B cell (primary cell): ENCODE data around the gene PDE6H. TPM values are rescaled to one million over a fixed set of nuclear protein-coding genes. Genes with fewer than 3 reads are reported as not detected.

Source experiments
- ATAC-seq: fragments of 200-7000 bp; cut with Tn5 transposase; one replicate; pipeline ENCODE4 v1.10.0; 2021; ENCODE audit warnings: low read depth, mild to moderate bottlenecking, moderate number of reproducible peaks, moderate library complexity
- CTCF ChIA-PET: fragments of 350-600 bp; sonication (Branson Sonifier 250); formaldehyde crosslinking; loops from one replicate; lab custom pipeline; 2021; ENCODE audit warnings: antibody characterized with exemption, inconsistent platforms; lab: Charles Lee
- POLR2A ChIA-PET: fragments of 350-600 bp; sonication (Branson Sonifier 250); formaldehyde crosslinking; loops from one replicate; lab custom pipeline; 2021; ENCODE audit warnings: antibody characterized with exemption; lab: Charles Lee
- DNase-seq: peaks from one replicate; pipeline ENCODE4 v3.0.0; 2013
- H2AFZ ChIP-seq: 2 replicates; pipeline ENCODE4 v1.6.1; 2012; ENCODE audit warnings: mild to moderate bottlenecking, low read depth, low read length; ENCODE audit not compliant: insufficient read depth, poor library complexity, severe bottlenecking
- H3K27ac ChIP-seq, 2 donors: 1 replicate in 1 of 2; 2 replicates in 1 of 2; pipeline ENCODE4 v1.5.1; 2012 to 2013; ENCODE audit warnings: low read length in 2 of 2, mild to moderate bottlenecking in 2 of 2, moderate library complexity in 1 of 2
- H3K27me3 ChIP-seq, 4 experiments: fragments of 200-600 bp in 1 of 4; sonication (generic) in 1 of 4; replicated peaks in 1 of 4; 1 replicate in 2 of 4; 2 replicates in 2 of 4; pipeline versions ENCODE4 v1.6.1 to v1.7.0; 2013 to 2016; ENCODE audit warnings: low read length in 3 of 4, mild to moderate bottlenecking in 2 of 4, mixed read lengths in 1 of 4, moderate library complexity in 1 of 4; ENCODE audit not compliant: insufficient read depth in 4 of 4, control insufficient read depth in 3 of 4; ENCODE audit errors: control extremely low read depth in 1 of 4
- H3K36me3 ChIP-seq, 2 experiments: replicated peaks in 1 of 2; 1 replicate in 1 of 2; 2 replicates in 1 of 2; pipeline versions ENCODE4 v1.6.1 to v1.7.1; 2013; ENCODE audit warnings: low read length in 1 of 2; ENCODE audit not compliant: insufficient read depth in 2 of 2, control insufficient read depth in 1 of 2; ENCODE audit errors: control extremely low read depth in 1 of 2, extremely low read depth in 1 of 2
- H3K4me1 ChIP-seq, 2 donors: fragments of 200-600 bp in 1 of 2; sonication (generic) in 1 of 2; 1 replicate in 1 of 2; 2 replicates in 1 of 2; pipeline versions ENCODE4 v1.5.1 to v1.6.1; 2013 to 2017; ENCODE audit warnings: low read length in 2 of 2; ENCODE audit not compliant: control insufficient read depth in 2 of 2, insufficient read depth in 2 of 2
- H3K4me2 ChIP-seq: replicated peaks from 2 replicates; pipeline ENCODE3; 2012; ENCODE audit warnings: mild to moderate bottlenecking, low read depth, low read length; ENCODE audit not compliant: poor library complexity, severe bottlenecking
- H3K4me3 ChIP-seq, 5 experiments: fragments of 200-600 bp in 1 of 5; sonication (generic) in 1 of 5; 1 replicate in 3 of 5; 2 replicates in 2 of 5; pipeline versions ENCODE4 v1.5.1 to v1.7.0; 2011 to 2016; ENCODE audit warnings: low read length in 4 of 5, mild to moderate bottlenecking in 4 of 5, low read depth in 2 of 5, control low read depth in 1 of 5, moderate library complexity in 1 of 5; ENCODE audit not compliant: insufficient read depth in 1 of 5; ENCODE audit errors: control extremely low read depth in 1 of 5, extremely low read depth in 1 of 5
- H3K79me2 ChIP-seq: fragments of 200-600 bp; sonication (generic); one replicate; pipeline ENCODE4 v1.6.0; 2016; ENCODE audit warnings: low read length; ENCODE audit not compliant: control insufficient read depth, insufficient read depth
- H3K9ac ChIP-seq: fragments of 200-600 bp; sonication (generic); 2 replicates; pipeline ENCODE4 v1.6.1; 2017; ENCODE audit warnings: mild to moderate bottlenecking, low read length, moderate library complexity
- H3K9me3 ChIP-seq, 3 donors: one replicate each; pipeline versions ENCODE4 v1.6.1 to v1.7.1; 2013; ENCODE audit warnings: low read length in 2 of 3; ENCODE audit not compliant: control insufficient read depth in 2 of 3, insufficient read depth in 1 of 3; ENCODE audit errors: control extremely low read depth in 1 of 3
- H4K20me1 ChIP-seq: 2 replicates; pipeline ENCODE4 v1.6.0; 2012; ENCODE audit warnings: mild to moderate bottlenecking, low read length; ENCODE audit not compliant: insufficient read depth, control insufficient read depth, poor library complexity, severe bottlenecking
- H3K27ac Mint-ChIP-seq: one replicate; pipeline ENCODE4 v1.8.0; 2021; ENCODE audit warnings: mixed read lengths
- H3K27me3 Mint-ChIP-seq: one replicate; pipeline ENCODE4 v1.8.0; 2021; ENCODE audit warnings: mixed read lengths
- H3K4me1 Mint-ChIP-seq: one replicate; pipeline ENCODE4 v1.8.0; 2021; ENCODE audit warnings: mixed read lengths
- H3K4me3 Mint-ChIP-seq: one replicate; pipeline ENCODE4 v1.8.0; 2021; ENCODE audit warnings: mixed read lengths
- H3K9me3 Mint-ChIP-seq: one replicate; pipeline ENCODE4 v1.8.0; 2022; ENCODE audit warnings: mixed read lengths; ENCODE audit not compliant: insufficient read depth
- CTCF ChIP-seq: fragments of 200-600 bp; IDR thresholded peaks from one replicate; pipeline ENCODE4 v1.8.0; 2022; ENCODE audit warnings: antibody characterized with exemption, mild to moderate bottlenecking
- EZH2 ChIP-seq: IDR thresholded peaks from 2 replicates; pipeline ENCODE4 v1.6.1; 2012; ENCODE audit warnings: borderline replicate concordance, low read depth, mild to moderate bottlenecking, moderate library complexity, low read length; ENCODE audit not compliant: insufficient read depth, poor library complexity, severe bottlenecking
- WGBS: methylation state at CpG from one replicate; pipeline ENCODE4 v1.1.5; 2013; ENCODE audit warnings: missing lambda C conversion rate; ENCODE audit not compliant: insufficient coverage; 5-methylcytosine and 5-hydroxymethylcytosine counted together
- intact Hi-C: fragments of 100-400 bp; cut with micrococcal nuclease; formaldehyde crosslinking; loops from one replicate; pipeline ENCODE4 v1.10.0; 2022
- polyA plus RNA-seq: library from polyadenylated mRNA; depleted of rRNA; stranded (reverse); fragments of >200 nt; gene quantifications from 2 replicates; pipeline ENCODE4 v1.2.3, GENCODE V29; 2012
- total RNA-seq, 2 donors: library from RNA; stranded (reverse); fragments of 120-200 nt in 1 of 2; gene quantifications; 1 replicate in 1 of 2; 2 replicates in 1 of 2; pipeline versions ENCODE4 v1.2.3 to v1.2.4, GENCODE V29; 2013 to 2022

Gene PDE6H
- total and polyA plus RNA-seq, 2 donors (not counting 1 experiment from before 2014, with no cell fraction given): not detected

GRCh38 chr12:14982562-14982961, 9.7 kb downstream of the PDE6H start:
- TF ChIP-seq CTCF: no peak
- peak overlapping the region; percentile 11 for H2AFZ ChIP-seq
- H3K27ac Mint-ChIP-seq: peak overlapping the region; percentile 70

GRCh38 chr12:14982991-14983390, 10.1 kb downstream of the PDE6H start:
- peak overlapping the region in 1 of 2 donors; percentile 46 for H3K27ac ChIP-seq
- intact Hi-C loops: no loop called here
- H4K20me1 ChIP-seq: no peaks in the 10 kb centered on the region
- H3K79me2 ChIP-seq: peaks cover 11% of the 10 kb centered on the region
- H2AFZ ChIP-seq: peak overlapping the region; percentile 11
- H3K9ac ChIP-seq: peak overlapping the region; percentile 9
- no peaks in the 10 kb centered on the region for H3K36me3 ChIP-seq
- ATAC-seq (peak; percentile 31), DNase-seq (peak; percentile 29)
- H3K4me1 Mint-ChIP-seq: peaks cover 49% of the 10 kb centered on the region
- ChIA-PET POLR2A (interaction anchor here (0.6 kb wide), 1 partner anchor 51 kb away, joined by 3 read pairs; no protein-coding TSS in a partner anchor), CTCF (interaction anchor here (0.6 to 1.1 kb wide), 6 partner anchors 11 to 260 kb away, joined by 3 to 5 read pairs (median 4); partner anchors contain the start of gene ERP27)
- TF ChIP-seq CTCF: no peak
- no peak for TF ChIP-seq EZH2
- H3K27ac Mint-ChIP-seq: peak overlapping the region; percentile 70
- 0% methylated on average over 1 of the region's 2 CpGs for WGBS
- no peaks in the 10 kb centered on the region for H3K9me3 Mint-ChIP-seq
- peak overlapping the region; percentile 47 for H3K4me2 ChIP-seq
- peak overlapping the region in 1 of 5 experiments; percentile 4 for H3K4me3 ChIP-seq
- H3K27me3 Mint-ChIP-seq: no peaks in the 10 kb centered on the region
- peak overlapping the region; percentile 17 for H3K4me3 Mint-ChIP-seq
- no peaks in the 10 kb centered on the region for H3K9me3 ChIP-seq
- H3K4me1 ChIP-seq: peaks cover 36 to 50% of the 10 kb centered on the region in 2 donors
- H3K27me3 ChIP-seq: no peaks in the 10 kb centered on the region

More at GRCh38 chr12:14982562-14982961, 9.7 kb downstream of the PDE6H start:
- H3K9me3 ChIP-seq: no peaks in the 10 kb centered on the region
- no peaks in the 10 kb centered on the region for H3K27me3 ChIP-seq
- no peaks in the 10 kb centered on the region for H3K36me3 ChIP-seq
- WGBS: no CpG with 5 or more reads among the region's 1 CpG
- H3K4me3 Mint-ChIP-seq: peak overlapping the region; percentile 17
- H3K27me3 Mint-ChIP-seq: no peaks in the 10 kb centered on the region
- H3K4me1 Mint-ChIP-seq: peaks cover 45% of the 10 kb centered on the region
- H3K9ac ChIP-seq: peak overlapping the region; percentile 9
- POLR2A ChIA-PET: no interaction called here
- no peak for DNase-seq
- CTCF ChIA-PET: interaction anchor here (0.6 to 1.1 kb wide), 3 partner anchors 13 to 259 kb away, joined by 3 to 5 read pairs (median 5); partner anchors contain the start of gene ERP27
- H3K4me3 ChIP-seq: peak overlapping the region in 1 of 5 experiments; percentile 4
- peak overlapping the region; percentile 47 for H3K4me2 ChIP-seq
- peaks cover 36 to 48% of the 10 kb centered on the region in 2 donors for H3K4me1 ChIP-seq
- intact Hi-C loops: no loop called here
- peak overlapping the region in 1 of 2 donors; percentile 46 for H3K27ac ChIP-seq
- peaks cover 11% of the 10 kb centered on the region for H3K79me2 ChIP-seq
- H3K9me3 Mint-ChIP-seq: no peaks in the 10 kb centered on the region
- no peaks in the 10 kb centered on the region for H4K20me1 ChIP-seq
- ATAC-seq: no peak
